HG03432 (cell line): ENCODE results near the gene GALNT2.
A peak's percentile ranks its signal among the peaks of the same experiment; 100 is the strongest.

Source experiments
- ATAC-seq: cut with Tn5 transposase; IDR thresholded peaks from one replicate; pipeline ENCODE4 v1.9.1; 2021; ENCODE audit warnings: mild to moderate bottlenecking, moderate library complexity; ENCODE audit not compliant: unreplicated experiment

The GALNT2 gene

DNA sequence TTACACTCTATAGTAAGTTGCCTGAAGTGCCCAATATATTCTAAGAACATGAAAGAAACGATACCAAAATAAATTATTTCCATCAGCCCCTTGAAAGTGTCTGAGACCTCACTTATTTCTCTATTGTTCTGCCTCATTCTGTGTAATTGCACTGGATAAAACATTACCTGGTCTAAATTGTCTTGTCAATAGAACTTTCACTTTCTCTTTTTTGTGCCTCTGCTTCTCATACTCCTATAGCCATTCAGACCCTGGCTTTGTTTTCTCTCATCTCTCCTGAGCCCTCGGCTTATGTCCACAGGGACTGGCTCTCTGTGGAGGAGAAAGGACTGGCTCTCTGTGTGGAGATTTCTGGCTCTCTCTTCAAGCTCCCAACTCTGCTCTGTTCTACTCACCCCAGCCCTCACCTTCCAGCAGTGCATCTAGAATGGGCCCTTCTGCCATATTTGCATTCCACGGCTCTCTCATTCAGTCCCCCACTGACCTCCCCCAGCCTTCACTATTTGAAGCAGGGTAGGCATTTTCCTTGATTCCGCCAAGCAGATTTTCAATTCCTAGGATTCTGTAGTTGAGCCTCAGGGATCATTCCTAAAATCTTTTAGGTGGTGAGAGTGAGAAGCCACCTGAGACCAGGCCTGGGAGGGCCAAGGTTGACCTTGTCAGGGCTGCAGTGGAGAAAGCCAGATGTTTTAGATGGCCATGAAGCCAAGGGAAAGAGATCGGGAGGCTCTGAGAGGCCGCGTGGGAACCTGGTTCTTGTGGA, 15.9 kb upstream of the GALNT2 start:
- no peak for ATAC-seq

DNA sequence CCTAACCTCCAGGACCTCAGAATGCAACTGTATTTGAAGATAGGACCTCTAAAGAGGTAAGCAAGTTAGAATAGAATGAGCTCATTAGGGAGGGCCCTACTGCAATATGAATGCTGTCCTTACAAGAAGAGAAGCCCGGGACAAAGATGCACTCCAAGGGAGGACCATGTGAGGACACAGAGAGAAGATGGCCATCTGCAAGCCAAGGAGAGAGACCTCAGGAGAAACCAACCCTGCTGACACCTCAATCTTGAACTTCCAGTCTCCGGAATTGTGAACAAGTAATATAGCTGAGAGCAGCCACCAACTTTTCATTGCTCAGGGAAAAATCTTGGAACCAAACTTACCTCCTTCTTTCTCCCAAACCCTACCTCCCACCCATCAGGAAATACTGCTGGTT, 15.0 kb upstream of the GALNT2 start:
- no peak for ATAC-seq

DNA sequence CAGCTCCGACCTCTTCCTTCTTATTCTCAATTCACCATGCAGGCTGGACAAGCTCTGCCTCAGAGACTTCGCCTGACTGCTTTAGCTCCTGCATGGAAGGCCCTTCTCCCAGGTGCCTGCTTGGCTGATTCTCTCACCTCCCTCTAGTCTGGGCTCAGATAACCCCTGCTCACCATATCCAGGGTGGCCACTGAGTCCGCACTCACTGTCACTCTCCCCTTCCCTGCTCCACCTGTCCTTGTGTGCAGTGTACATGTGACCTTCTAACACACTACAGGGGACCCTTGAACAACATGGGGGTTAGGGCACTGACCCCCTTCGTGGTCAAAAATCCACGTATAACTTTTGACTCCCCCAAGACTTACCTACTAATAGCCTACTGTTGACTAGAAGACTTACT, 14.4 kb upstream of the GALNT2 start:
- ATAC-seq: no peak

DNA sequence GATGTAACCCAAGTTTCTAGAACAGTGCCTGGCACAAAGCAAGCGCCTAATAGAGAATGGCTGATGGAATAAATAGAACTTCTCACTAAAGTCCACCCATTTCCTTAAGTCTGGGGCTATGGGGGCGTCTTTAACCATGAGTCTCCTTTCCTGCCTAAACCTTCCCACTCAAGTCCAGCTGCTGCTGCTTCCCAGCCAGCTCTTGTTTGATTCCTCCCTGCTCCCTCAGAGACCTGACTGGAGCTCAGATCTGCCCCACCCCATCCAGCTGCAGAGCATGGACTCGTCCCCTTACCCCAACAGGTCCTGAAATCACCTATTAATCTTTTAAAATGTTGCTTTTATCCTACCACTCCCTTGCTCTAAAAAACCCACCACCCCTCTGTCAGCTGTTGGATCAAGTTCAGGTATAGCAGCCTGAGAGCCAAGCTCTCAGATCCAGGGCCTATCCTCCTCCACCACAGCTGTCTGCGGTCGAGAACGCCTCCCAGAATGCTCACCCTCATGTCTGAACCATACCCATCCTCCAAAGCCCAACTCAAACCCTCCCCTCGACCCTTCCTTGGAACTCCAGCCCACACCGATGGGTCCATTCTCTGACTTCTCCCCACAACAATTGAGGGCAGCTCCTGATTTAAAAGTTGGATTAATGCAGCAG, 12.8 kb upstream of the GALNT2 start:
- ATAC-seq: no peak

DNA sequence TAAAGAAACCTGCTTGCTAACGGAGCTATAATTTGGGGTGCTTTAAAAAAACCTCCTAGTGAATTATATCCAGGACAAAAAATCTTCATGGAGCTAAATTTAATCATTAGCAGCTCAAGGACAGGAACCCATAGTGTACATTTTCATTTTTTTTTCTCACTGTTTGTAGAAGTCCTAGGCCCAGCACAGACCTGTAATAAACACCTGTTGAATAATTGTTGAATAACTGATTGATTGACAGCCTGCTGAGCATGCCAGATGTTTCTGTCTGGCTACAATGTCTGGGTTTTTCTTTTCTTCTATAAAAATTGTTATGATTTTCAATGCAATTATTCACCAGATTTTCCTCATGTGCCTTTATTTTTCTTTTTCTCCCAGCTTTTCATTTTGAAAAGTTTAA, 10.9 kb upstream of the GALNT2 start:
- ATAC-seq: no peak

DNA sequence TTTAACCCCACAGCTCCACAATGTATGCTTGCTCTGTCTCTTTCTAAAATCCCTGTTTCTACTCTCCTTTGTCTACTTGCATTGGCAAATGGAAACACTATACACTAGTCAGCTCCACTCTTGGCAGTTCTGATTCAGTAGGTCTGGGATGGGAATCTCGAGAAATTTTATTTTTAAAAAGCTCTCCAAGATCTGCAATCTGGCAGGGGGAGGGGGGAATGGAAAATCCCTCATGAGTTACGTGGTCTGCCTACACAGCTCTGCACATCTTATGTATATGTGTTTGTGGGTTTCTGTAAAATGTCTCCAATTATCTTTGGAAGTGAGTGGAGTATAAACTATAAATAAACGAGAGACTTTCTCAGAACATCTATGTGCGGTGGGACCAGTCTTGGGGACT, 9.9 kb upstream of the GALNT2 start:
- ATAC-seq: no peak

DNA sequence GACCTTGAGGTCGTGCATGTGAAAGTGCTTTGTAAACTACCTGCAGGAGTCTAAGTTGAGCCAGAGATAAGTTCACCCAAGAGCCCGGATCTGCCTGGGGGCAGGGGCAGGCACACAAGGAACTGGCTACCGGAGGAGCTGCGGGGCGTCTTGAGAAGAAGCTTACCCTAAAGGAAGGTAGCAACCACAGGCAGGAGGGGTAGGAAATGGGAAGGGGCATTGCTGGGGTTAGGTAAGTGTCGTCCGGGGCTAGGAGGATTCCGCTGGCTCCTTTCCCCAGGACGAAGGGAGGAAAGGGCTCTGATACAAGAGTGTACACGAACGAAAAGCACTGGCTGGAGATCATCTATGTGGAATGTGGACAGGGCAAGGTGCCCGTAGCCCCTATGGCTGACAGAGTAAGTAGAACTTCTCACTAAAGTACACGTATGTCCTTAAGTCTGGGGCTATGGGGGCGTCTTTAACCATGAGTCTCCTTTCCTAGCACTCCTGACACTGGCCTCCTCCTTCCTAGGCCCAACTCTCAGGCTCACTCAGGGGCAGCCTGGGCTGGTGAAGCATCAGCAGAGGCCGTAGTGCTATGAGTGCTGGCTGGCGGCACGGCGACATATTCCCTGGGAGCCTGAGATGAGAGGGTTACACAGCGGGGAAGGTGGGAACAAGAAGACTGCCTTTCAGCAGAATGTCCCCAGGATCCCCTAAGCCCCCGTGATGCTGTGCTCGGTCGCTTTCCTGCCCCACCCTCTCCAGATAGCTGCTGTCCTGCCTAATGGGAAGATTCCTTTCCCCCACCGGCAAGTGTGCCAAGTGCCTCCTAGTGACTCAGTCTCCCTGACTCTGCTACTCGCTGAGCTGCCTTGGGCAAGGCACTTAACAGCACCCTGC, 9.1 kb upstream of the GALNT2 start:
- no peak for ATAC-seq

DNA sequence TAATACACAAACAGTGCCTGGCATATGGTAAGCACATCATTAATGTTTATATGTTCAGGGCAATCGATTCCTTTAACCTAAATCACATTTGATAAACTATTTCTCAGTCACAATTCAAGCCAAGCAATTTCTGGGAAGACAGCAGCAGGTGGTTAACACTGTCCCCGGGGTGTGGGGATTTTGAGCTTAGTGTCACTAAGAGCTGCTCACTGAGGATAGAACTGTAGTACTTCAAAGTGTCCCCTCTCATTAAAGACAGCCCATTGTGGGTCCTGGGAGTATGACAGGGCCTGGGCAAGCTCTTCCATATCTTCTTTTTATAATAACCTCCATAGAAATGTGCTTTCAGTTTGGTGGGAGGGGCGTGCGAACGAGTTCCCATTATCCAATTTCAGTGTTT, 8.4 kb upstream of the GALNT2 start:
- ATAC-seq: no peak

DNA sequence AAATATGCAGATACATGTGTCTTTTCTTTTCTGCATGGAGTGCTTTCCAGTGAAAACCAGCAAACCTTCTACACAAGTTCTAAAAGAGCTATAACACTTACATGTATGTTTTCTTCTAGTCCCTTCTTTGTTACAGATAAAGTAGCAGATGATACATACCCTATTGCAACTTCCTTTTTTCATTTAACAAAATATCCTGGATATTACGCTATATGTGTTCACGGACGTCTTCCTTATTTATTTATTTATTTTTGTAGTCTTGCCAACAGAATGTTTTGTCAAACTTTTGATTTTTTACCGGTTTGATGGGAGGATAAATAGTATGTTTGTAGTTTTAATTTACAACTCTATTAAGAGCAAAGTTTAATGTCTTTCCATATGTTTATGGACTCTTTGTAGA, 5.2 kb upstream of the GALNT2 start:
- ATAC-seq: no peak

DNA sequence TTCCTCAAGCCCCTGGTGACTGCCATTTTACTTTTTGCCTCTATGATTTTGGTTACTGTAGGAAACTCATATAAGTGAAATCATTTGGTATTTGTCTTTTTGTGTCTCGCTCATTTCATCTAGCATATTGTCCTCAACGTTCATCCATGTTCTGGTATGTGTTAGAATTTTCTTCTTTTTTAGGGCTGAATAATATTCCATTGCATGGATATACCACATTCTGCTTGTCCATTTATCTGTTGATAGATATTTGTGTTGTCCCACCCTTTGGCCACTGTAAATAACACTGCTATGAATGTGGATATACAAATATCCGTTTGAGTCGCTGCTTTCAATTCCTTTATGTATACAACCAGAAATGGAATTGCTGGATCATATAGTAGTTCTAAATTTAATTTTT, 4.5 kb upstream of the GALNT2 start:
- ATAC-seq: no peak

DNA sequence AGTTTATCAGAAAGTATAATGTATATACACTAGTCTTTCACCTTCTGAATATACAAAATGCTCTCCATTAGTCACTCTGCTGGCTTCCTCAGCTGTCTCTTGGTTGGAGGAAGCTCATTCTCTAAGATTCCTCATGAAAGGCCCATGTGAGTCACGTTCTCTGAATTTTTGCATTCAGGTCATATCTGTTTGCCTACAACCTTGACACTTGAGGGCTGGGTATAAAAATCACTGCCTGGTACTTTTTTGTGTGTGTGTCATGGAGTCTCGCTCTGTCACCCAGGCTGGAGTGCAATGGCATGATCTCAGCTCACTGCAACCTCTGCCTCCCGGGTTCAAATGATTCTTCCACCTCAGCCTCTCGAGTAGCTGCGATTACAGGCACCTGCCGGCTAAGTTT, 2.8 kb upstream of the GALNT2 start:
- no peak for ATAC-seq

DNA sequence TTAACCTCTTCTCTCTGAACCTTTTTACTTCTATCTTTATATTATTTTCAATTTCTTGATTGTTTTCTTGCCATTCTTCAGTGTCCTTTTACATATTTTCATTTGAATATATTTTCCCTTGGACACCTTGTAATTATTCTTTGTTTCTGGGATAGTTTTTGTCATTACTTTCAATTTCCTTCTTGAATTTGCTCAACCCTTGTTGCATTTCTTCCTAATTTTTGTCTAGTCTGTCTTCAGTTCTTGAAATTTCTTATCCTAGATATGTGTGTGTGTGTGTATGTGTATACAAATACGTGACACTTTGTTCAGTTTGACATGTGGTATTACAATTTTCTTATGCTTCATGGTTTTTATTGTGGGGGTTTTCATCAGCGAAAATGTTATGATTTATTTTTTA, 1.9 kb upstream of the GALNT2 start:
- no peak for ATAC-seq

DNA sequence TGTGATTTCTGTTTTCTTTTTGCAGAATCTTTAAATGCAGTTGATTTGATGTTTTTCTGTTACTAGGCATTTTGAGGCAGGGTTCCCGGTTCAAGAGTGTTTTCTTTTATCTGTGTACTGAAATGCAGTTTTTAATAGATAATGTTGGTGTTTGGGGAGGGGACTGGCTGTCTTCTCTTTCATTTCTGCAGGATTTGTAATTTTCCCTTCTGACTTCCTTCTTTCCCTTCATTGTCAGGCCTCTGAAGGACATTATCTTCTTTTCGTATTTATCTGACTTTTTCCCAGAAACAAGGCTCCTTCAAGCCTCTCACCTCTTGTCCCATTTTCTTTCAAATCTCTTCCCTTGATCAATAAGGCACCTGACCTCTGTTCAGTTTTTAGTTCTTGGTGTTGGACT, 1.5 kb upstream of the GALNT2 start:
- ATAC-seq: no peak

DNA sequence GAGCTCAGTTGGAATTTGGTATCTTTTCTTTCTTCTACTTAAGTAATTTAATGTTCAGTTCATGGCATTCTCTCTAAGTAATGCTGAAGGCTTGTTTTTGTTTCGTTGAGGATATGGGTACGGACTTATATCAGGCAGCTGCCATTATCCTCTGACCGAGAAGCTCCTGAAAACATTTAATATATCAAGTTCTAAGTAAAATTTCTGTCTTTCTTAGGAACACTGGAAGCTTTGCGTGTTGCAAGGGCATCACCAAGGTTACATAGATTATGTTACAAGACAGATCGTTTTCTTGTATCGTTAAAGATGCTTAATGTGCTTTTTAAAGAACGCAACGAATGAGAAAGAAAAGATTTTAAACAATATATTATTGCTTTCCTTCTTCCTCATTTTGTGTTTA, 1.0 kb upstream of the GALNT2 start:
- no peak for ATAC-seq

DNA sequence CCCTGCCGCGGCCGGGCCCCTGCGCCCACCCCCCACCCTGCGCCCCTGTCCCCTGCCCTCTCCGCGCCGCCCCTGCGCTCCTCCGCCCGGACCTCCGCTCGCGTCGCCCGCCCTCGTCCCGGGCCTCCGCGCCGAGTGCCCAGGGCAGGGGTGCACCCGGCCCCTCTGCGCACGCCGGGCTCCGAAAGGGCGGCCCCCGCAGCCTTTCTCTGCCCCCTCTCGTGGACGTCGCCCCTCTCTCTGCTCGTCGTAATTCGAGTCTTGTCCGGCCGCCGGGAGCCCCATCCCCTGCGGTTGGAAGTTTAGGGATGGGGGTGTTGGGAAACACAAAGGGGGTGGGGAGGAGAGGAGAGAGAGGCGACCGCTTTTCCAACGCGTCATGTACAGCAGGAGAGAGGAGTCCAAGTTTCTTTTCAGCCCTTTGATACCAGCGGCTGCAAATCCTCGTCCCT, 407 bp downstream of the GALNT2 start:
- peak; percentile 25 for ATAC-seq

DNA sequence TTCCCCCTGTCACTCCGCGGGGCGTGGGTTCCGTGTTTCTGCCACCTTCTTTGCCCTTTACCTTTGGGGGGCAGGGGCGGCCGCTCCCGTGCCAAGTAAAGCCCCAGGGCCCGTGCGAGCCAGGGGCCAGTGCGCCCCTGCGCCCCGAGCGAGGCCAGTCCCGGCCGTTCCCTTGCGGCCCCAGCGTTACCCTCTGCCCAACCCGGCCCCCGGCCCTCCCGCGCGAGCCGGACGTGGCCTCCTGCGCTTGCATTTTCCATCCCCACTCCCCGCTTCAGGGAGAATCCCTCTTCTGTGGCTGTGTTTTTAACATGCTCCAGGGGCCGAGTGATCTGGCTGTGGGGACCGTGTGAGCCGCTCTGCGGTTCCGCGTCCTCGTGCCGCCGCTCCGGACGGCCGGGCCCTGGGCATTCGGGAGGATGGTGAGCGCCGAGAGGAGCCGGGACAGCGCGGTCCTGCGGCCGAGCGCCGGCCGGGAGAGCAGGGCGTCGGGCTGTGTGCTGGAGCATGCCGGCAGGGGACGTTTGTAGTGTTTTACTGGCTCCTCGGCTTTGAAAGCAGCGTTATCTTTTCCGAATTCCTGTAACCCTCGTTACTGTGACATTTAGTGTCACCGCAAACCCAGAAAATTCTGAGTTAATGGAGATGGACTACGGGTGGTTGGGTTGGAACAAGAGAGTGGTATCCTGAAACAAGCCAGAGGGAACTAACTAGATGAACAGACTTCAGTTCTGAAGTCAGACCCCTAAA, 1.0 kb downstream of the GALNT2 start:
- ATAC-seq: no peak

DNA sequence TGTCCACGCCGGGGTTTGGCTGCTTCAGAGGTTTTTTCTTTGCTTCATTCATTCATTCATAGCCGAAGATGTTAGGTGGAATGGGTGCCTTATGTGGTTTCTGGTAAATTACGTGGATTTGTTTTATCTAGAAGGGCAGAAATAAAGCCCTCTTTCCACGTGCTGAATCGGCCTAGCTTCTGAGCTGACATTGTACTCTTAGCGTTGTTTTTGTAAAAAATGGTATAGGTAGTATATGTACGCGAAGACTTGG, 1.5 kb downstream of the GALNT2 start:
- ATAC-seq: no peak

DNA sequence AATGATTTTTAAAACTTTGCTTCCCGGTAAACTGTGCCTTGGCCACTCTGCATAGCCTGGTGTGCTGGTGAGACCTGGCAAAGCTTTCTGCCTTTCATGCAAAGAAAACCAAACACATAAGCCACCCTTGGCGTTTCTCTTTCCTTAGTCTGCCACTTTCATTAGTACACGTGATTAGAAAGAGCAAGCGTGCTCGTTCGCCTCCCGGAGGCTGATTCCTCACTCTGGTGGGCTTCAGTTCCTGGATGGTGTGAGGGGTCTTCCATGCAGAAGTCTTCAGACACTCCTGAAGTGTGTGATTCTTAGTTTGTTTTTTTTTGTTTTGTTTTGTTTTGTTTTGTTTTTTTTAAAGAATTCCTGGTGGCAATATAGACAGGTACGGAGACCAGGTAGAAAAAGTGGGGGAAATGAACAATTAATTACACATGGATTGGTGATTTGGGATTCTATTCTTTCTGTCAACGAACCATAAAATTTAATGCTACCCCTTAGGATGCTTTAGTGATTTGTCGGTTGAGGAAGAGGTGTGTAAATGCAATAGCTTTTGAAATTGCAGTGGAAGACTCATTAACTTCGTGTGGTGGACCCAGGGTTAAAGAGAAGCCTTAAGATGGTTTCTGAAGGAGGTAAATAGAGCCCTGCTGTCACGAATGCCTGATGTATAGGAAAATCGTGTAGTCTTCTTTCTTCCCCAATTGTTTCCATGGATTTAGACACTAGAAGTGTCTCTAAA, 2.1 kb downstream of the GALNT2 start:
- no peak for ATAC-seq

DNA sequence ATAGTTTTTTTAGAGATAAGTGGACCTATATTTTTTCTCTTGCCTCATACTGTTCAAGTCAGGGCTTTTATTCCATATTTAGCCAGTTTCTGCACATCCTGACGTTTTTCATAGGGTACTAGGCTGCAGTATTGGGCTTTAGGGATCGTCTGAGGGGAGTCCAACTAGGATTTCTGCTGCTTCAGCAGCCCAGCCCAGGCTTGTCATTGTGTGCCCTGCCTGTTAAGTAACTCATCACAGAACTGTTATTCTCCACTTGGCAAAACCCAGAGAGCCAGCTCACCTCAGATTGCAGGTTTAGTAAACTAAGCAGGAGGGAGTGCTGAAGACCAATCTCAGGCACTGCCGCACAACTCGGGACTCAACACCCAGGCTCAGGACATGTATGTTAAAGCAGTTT, 2.8 kb downstream of the GALNT2 start:
- no peak for ATAC-seq

DNA sequence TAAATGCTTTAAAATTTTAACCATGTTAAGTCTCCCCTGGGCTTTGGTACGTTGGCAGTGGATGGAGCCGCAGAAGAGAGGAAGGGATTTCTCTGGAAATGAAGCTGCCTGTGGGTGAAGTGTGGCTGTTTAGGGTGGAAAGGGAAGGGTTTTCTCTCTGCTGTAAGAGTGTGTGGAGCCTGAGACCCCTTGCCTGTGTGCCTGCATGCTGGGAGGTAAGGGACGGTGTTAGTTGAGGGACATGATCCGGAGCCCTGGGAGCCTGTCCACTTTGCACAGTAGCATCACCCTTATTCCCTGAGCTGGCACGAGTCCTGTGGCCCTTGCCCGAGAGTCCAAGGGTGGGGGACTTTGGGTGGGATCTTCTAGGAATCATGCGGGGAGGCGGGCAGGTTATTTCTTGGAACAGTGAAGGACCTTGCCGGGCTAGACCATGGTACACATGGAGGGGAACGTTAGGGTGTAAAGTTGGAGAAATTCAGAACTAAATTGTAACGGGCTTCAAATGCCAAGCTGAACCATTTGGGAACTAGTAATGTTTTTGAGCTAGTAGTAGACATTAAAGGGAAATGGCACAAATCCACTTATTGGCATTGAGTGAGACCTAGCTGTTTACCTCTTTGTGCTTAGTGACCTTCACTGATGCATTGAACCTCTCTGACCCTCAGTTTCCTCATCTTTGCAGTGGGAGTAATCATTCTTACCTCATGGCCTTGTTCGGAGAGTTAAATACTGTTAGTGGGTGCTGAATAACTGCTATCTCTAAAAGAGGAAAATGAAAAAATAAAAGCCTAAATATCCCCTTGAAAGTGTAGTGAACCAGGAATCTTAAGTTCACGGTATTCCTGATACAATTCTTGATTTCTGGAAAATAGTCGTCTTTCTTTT, 3.5 kb downstream of the GALNT2 start:
- no peak for ATAC-seq
